GM12878 (cell line): Measurements from ENCODE around the gene RASAL1.

ENCODE experiments used
- BRCA1 ChIP-seq: IDR thresholded peaks from 2 replicates; pipeline ENCODE4 v1.6.1; 2011; ENCODE audit warnings: low read depth, low read length, improper control_type of control experiment
- CHD4 ChIP-seq: fragments of 200-600 bp; sonication (generic); IDR thresholded peaks from 2 replicates; pipeline ENCODE4 v1.6.1; 2016; ENCODE audit warnings: mild to moderate bottlenecking
- CTCF ChIP-seq, 3 experiments: IDR thresholded peaks in 2 of 3; conservative IDR thresholded peaks in 1 of 3; 2 replicates each; pipeline ENCODE4 v1.5.1; 2011; ENCODE audit warnings: low read depth in 3 of 3, low read length in 3 of 3, mild to moderate bottlenecking in 3 of 3, control low read depth in 2 of 3, moderate library complexity in 2 of 3, inconsistent platforms in 1 of 3, mixed read lengths in 1 of 3; ENCODE audit not compliant: control insufficient read depth in 2 of 3, insufficient read depth in 1 of 3; ENCODE audit errors: extremely low read depth in 1 of 3
- EZH2 ChIP-seq: IDR thresholded peaks from 2 replicates; pipeline ENCODE4 v1.6.1; 2012; ENCODE audit warnings: low read depth, mild to moderate bottlenecking, control low read depth, inconsistent platforms, low read length, borderline replicate concordance; ENCODE audit not compliant: control insufficient read depth
- FOXM1 ChIP-seq: IDR thresholded peaks from 2 replicates; pipeline ENCODE4 v1.6.1; 2012; ENCODE audit warnings: low read depth, mild to moderate bottlenecking, inconsistent platforms, low read length, moderate library complexity
- NFIC ChIP-seq: IDR thresholded peaks from 2 replicates; pipeline ENCODE4 v1.6.1; 2012; ENCODE audit warnings: low read depth, mild to moderate bottlenecking, inconsistent platforms, low read length, moderate library complexity
- NR2F1 ChIP-seq: fragments of 450-650 bp; conservative IDR thresholded peaks from 2 replicates; pipeline ENCODE4 v1.6.1; 2017; ENCODE audit warnings: mild to moderate bottlenecking
- POLR2AphosphoS2 ChIP-seq: IDR thresholded peaks from 2 replicates; pipeline ENCODE4 v1.6.1; 2011; ENCODE audit warnings: low read depth, mild to moderate bottlenecking, low read length, improper control_type of control experiment, moderate library complexity
- POLR2AphosphoS5 ChIP-seq: IDR thresholded peaks from 2 replicates; pipeline ENCODE4 v1.6.1; 2011; ENCODE audit warnings: mild to moderate bottlenecking, low read length, inconsistent platforms
- SIN3A ChIP-seq: IDR thresholded peaks from 2 replicates; pipeline ENCODE4 v1.6.1; 2012; ENCODE audit warnings: low read depth, low read length, improper control_type of control experiment
- SREBF1 ChIP-seq: IDR thresholded peaks from 2 replicates; pipeline ENCODE4 v1.6.1; 2012; ENCODE audit warnings: mild to moderate bottlenecking, low read length
- SRF ChIP-seq, 2 experiments: IDR thresholded peaks; 2 replicates each; pipeline ENCODE4 v1.6.1; 2011; ENCODE audit warnings: low read depth in 2 of 2, low read length in 2 of 2, mild to moderate bottlenecking in 1 of 2, moderate library complexity in 1 of 2

GRCh38 chr12:113065126-113066007 is 70.2 kb downstream of the RASAL1 start:
- TF ChIP-seq NFIC (no peak), CTCF (IDR thresholded peaks at IDR 0.05 in 2 of 3, conservative IDR thresholded peaks at IDR 0.05 in 1 of 3; ENCODE audit: control insufficient read depth in 2 of 3, extremely low read depth in 1 of 3, insufficient read depth in 1 of 3, low read depth in 3 of 3, low read length in 3 of 3) (no peak), CHD4 (no peak), POLR2AphosphoS5 (no peak), SREBF1 (no peak), SRF (IDR thresholded peaks at IDR 0.05; ENCODE audit: low read depth in 2 of 2, low read length in 2 of 2) (no peak), POLR2AphosphoS2 (no peak), FOXM1 (no peak), NR2F1 (no peak), EZH2 (no peak), SIN3A (no peak), BRCA1 (no peak)
